ENCODE results near the gene LTK.

LTK gene

GRCh38 chr15:41513506-41514227 is at the start of gene LTK:
TSS of gene LTK (minus strand) at chr15:41513827. CDS start at chr15:41513709, 118 bp downstream.
- no peak for DNase-seq

DNA sequence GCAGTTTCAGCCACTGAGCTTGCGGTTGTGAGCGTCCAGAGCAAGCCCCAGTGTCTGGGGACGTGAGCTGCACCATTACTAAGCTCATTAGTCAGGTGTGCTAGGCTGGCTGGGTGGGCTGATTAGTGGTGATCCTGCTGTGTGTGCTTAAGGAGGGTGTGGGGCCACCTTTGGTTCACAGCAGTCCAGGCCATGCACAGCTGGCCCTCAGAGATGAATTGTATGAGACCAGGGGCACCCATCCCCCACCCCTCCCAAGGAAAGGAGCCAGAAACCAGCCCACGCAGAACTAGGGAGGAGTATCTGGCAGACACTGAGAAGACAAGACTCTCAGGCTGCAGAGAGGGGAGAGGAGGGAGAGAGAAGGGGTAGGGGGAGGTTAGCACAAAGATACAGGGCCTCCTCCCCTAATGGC is 49.2 kb upstream of the LTK start:
- no peak for DNase-seq

DNA sequence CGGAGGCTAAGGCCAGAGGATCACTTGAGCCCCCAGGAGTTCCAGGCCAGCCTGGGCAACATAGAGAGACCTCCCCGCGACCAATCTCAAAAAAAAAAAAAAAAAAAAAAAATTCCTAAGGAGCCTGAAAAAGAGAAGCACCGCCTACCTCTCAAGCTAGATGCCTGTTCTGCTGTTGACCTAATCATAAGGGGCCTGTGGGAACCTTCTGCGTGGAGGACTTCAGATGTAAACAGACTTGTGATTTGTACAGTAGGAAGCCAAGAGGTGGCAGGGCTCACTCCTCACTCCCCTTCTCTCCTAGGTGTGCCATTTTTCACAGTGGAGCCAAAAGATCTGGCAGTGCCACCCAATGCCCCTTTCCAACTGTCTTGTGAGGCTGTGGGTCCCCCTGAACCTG is 48.6 kb upstream of the LTK start:
- no peak for DNase-seq

DNA sequence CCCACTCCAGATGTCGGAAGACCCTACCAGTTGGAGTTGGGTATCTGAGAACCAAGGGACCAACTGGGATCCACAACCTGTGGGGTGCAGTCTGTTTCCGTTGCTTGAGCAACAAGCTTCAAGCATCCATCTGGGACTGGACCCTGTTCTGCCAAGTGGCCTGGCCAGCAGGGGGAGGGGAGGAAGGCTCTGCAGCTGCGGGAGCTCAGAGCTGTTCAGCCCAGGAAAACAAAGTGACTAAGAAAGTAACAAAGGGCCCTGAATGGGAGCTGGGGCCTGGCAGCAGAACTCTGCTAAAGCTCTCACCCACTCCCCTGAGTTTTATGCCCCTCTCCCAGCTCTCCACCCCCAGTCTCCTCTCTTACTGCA is 48.1 kb upstream of the LTK start:
- DNase-seq = no peak

- no peak for DNase-seq
Observed at GRCh38 chr15:41561104-41561776, 47.6 kb upstream of the LTK start.

- no peak for DNase-seq
Observed at GRCh38 chr15:41560572-41560874, 46.9 kb upstream of the LTK start.

- no peak for DNase-seq
Observed at GRCh38 chr15:41559239-41559782, 45.7 kb upstream of the LTK start.

DNA sequence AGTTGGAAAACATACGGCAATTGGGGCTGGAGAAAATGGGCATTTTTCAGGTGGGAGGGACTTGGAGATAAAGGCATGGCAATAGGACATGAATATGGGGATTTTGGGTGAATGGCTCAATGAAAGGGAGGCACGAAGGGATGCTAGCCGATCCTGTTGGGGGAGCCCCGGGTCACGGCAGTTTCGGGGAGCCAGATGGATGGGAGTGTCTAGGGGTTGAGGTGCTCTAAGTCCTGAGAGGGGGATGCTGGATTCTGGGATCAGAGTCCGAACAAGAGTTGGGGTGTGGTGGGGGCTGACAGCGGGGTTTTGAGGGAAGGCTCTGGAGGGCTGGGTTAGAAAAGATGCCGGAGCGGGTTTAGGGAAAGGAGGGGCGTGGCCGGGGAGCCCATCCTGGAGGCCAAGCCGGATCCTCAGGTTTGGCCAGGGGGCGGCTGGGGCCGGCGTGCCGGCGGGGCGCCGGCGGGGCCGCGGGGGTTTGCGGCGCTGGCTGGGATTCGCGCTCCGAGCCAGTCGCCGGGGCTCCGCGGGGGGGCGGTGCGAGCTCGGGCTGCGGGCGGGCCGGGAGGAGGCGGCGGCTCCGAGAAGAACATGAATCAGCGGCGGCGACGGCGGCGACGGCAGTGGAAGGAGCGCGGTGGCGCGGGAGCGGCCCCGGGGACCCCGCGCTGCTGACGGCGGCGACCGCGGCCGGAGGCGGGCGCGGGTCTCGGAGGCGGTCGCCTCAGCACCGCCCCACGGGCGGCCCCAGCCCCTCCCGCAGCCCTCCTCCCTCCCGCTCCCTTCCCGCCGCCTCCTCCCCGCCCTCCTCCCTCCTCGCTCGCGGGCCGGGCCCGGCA is 45.0 kb upstream of the LTK start, which contains the start of gene TYRO3:
TYRO3 (plus strand) TSS at position 813 of the 839 bp plus-strand sequence. CDS start 46 bp downstream, outside the sequence.
- no peak for DNase-seq

GRCh38 chr15:41557673-41558399 is 44.2 kb upstream of the LTK start:
- no peak for DNase-seq

GRCh38 chr15:41556677-41557076 is 43.0 kb upstream of the LTK start:
- DNase-seq = no peak

DNA sequence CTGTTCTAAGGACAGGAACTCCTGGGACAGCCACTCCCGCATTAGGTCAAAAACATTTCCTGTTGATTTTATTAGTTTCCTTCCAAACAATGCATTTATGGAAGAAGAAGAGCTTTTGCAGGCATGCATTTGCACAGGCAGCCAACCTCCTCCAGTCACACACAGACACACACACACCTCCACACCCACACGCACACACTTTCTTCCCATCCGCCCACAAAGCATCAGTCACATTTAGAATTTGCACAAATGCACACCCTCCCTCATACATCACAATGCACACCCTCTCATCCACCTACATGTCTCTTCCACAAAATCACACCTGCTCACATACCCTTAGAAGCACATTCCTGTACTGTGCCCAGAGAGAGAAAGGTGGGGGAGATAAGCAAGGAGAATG is 41.3 kb upstream of the LTK start:
- DNase-seq = no peak

GRCh38 chr15:41554343-41554742 is 40.7 kb upstream of the LTK start:
- DNase-seq = no peak

DNA sequence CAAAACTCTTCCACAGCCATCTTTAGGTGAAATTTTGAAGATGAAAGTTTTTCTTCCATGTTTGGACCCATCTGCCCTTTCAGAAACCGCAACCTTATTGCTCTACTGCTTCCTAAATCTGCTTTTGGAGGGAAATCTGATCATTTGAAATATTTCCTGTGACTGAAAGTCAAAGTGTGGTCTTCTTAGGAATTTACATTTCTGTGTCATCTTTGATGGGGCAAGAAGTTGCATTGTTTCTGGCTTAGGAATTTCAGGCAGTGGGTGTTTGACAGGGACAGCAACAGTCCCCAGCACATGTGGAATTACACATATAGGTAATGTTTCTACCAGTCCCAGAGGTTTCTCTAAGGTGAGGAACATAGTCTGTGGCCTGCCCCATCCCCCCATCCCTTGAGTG is 40.1 kb upstream of the LTK start:
- no peak for DNase-seq

- no peak for DNase-seq
Observed at GRCh38 chr15:41550066-41550775, 36.6 kb upstream of the LTK start.

- DNase-seq = no peak
Observed at GRCh38 chr15:41546851-41547786, 33.5 kb upstream of the LTK start.

DNA sequence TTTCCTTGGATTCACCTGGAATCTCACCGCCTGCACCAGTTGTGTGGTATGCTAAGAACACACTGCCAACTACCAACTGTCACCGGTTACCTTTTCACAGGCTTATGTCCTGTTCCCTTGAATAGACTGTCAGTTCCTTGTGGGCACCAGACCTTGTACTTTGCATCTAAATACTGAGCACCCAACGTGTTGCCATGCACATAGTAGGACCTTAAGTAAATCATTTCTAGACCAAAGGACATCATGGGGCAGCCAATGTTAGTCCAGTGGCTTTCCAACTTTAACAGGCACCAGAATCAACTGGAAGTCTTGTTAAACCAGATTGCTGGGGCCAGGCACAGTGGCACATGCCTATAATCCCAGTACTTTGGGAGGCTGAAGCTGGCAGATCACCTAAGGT is 31.6 kb upstream of the LTK start:
- no peak for DNase-seq

- DNase-seq = no peak
Observed at GRCh38 chr15:41544650-41545015, 31.0 kb upstream of the LTK start.

GRCh38 chr15:41543521-41543870 is 29.9 kb upstream of the LTK start:
- DNase-seq = no peak

DNA sequence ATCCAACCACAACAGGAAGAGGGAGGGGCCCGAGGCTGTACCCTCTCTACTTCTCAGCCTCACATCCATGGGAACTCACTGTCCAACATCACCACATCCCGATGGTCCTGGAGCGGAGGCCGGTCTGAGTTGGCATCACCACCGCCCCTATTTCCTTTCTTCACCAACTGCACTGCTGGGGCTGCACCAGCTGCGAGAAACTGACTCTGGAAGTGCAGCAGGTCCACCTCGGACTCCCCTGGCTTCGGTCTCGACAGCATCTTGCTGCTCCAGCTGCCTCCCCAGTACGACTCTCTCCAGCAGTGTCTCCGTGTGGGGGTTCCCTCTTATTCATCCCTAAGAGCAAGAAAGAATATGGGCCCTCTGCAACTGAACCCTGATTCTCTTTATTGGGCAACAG is 23.2 kb upstream of the LTK start:
- no peak for DNase-seq

- DNase-seq = no peak
Observed at GRCh38 chr15:41535544-41535943, 21.9 kb upstream of the LTK start.

DNA sequence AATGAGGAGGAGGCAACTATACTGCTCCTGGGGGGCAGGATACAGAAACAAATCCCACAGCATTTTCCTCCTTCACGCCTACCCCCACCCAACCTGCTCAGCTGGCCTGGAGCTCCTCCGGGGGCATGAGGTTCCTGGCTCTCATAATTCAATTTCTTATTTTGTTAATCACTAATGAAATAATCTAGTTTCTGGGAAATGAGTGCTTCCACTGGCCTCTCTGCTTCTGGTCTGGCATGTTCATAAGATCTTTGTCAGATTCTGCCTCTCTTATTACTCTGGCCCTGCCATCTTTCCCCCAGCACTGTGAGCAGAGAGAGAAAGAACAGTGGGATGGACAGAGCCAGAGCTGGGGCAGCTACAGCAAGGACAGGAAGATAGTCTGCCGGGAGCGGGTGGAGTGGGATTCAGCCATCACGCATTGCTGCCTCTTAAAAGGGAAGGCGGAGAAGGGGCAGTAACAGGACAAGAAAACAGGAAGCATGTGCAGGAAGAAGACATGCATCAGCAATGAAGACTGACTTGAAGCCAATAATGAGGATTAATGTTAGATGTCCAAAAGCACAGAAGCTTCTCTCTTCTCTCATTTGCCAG is 16.8 kb upstream of the LTK start:
- no peak for DNase-seq

All from NCI-H1436 treated with DMSO at 0.1 percent for 48 hours (cell line).